HTERT RPE-1 (cell line): ENCODE results near the gene ACTMAP.

ENCODE experiments used
- in situ Hi-C: fragments of 300-500 bp; cut with MboI; formaldehyde crosslinking; loops from 4 replicates; pipeline ENCODE4 v1.14.3; 2020; ENCODE audit warnings: low sequenced_read_pairs

ACTMAP gene

DNA sequence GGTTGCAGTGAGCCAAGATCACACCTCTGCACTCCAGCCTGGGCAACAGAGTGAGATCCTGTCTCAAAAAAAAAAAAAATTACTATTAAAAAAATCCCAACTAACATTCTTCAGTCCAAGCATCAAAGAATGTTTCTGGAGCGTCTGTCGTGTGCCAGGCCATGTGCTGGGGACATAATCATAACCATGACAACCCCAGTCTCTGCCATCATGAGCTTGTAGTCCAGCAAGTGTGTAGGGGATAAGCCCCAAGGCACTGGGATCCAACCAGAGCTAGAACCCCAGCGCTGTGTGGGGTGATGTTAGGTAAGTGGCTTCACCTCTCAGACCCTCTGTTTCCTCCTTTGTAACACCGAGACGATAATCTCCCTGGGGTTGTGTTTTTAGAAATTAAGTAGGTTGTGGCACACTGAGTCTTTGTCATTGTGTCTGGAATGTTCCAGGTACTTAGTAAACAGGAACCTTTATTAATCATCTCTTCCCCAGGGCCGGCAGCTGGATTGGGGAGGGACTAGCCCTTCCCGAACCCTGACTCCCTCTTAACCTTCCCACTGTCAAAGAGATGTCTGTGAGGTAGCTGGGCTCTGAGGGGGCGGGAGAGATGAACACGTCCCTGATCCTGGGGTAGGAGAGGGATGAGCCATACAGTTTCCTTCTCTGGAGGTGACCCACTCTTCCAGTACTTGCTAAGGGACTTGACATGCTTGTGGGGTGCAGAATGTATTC is 28.2 kb downstream of the ACTMAP start:
- in situ Hi-C loops, result no loop called here

DNA sequence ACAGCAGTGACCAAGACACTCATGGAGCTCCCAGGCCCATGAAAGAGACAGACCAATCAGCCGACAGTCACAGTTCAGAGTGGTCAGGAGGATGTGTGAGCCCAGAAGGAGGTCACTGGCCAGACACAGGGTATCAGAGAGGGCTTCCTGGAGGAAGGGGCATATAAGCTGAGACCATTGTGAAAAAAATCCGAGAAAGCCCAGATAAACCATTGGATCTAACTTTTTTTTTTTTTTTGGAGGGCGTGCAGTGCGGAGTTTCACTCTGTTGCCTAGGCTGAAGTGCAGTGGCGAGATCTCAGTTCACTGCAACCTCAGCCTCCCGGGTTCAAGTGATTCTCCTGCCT is 29.2 kb downstream of the ACTMAP start:
- in situ Hi-C loops, result no loop called here

DNA sequence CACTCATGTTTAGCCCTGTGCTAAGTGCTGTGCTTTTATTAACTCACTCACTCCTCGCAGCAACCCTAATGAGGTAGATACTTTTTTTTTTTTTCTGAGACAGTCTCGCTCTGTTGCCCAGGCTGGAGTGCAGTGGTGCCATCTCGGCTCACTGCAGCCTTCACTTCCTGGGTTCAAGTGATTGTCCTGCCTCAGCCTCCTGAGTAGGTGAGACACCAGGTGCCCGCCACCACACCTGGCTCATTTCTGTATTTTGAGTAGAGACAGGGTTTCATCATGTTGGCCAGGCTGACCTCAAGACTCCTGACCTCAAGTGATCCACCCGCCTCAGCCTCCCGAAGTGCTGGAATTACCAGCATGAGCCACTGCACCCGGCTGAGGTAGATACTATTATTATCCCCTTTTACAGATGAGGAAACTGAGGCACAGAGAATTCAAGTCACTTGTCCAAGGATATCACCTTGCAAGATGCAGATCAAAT is 30.8 kb downstream of the ACTMAP start:
- in situ Hi-C loops, result no loop called here

DNA sequence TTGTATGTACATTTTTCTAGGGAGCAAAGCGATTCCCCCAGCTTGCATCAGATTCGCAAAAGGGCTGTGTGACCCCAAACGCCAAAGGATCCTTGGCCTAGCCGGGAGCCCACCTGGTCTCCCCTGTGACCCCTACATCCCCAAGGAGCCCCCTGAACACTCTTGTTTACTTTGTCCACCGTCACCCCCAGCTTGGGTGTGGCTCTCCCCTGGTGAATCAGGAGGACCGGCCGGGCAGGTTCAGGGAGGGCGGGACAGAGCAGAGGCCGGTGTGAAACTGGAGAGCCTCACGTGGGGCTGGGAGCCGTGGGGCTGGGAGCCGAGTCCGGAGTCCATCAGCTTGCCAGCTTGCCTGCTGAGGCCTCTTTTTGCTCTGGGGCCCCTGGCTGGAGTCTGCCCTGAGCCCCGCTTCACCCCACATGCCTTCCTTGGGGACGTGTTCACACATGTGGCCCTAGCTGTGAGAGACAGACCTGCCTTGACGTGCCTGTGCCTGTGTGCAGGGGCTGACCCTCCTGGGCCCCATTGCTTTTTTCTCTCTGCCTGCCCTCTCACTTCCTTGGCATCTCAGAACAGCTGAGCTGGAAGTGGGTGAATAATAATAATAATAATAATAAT is 31.4 kb downstream of the ACTMAP start:
- in situ Hi-C loops, result no loop called here

DNA sequence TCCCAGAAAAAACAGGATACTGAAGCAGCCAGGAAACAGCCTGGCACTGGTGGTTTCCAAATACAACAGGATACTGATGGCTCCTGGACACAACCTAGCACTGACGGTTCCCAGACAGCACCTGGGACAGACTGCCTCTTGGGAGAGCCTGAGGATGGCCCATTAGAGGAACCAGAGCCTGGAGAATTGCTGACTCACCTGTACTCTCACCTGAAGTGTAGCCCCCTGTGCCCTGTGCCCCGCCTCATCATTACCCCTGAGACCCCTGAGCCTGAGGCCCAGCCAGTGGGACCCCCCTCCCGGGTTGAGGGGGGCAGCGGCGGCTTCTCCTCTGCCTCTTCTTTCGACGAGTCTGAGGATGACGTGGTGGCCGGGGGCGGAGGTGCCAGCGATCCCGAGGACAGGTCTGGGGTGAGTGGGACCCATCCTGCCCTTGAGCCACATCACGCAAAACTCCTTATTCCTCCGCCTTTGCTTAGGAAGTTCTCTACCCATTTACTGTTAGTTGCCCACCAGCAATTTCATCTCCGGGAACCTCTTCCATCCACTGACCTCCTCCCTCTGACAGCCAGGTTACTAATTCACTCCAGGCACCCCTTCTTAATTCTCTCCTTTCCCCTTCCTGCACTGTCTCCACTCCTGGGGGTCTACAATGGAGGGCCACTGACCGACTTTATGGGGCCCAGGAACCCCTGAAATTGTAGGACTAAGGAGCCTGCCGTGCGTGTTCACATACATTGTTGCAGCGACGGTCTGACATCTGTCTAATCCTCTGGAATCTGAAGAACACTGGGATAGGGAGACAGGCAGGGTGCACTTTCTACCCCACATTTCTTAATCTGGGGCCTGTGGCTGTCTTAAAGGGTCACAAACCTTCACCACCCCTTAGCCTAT is 32.1 kb downstream of the ACTMAP start:
- in situ Hi-C loops, result no loop called here

DNA sequence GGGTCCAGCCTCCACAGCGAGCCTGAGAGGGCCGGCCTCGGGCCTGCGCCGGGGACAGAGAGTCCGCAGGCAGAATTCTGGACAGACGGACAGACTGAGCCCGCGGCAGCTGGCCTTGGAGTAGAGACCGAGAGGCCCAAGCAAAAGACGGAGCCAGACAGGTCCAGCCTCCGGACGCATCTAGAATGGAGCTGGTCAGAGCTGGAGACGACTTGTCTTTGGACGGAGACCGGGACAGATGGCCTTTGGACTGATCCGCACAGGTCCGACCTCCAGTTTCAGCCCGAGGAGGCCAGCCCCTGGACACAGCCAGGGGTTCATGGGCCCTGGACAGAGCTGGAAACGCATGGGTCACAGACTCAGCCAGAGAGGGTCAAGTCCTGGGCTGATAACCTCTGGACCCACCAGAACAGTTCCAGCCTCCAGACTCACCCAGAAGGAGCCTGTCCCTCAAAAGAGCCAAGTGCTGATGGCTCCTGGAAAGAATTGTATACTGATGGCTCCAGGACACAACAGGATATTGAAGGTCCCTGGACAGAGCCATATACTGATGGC is 32.9 kb downstream of the ACTMAP start:
- in situ Hi-C loops, result no loop called here

DNA sequence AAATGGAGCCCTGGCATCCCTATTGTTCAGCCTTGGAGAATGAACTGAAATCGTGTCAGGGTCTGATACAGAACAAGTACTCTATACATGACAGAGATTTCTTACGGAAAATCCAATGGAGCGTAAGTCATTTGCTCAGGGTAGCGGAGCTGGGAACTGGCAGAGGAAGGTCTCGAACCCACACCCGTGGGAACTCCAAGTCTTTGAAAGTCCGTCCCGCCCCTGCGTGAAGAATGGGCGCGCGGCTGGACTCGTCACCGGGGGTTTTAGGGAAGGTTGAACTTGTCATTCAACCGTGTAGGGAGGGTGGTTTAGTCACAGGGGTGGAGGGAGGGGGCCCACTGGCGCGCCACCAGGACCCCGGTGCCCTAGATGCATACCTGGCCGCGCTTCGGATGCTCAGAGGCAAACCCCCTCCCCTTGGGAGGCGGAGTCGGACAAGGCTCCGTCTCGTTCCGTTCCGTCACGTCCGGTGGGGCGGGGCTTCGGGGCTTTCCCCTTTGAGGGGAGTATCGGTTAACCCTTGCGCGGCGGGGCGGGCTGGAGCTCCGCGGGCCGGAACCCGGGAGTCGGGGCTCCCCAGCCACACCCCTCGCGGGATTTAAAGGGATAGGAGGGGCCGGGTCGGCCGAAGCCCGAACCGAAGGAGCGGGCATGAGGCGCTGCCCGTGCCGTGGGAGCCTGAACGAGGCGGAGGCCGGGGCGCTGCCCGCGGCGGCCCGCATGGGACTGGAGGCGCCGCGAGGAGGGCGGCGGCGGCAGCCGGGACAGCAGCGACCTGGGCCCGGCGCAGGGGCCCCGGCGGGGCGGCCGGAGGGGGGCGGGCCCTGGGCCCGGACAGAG is 33.6 kb downstream of the ACTMAP start, which contains the start of the genes COQ8B and ITPKC:
TSS of gene COQ8B (minus strand) at position 405 of the 843 bp plus-strand sequence. CDS start 2,254 bp downstream, outside the sequence.
TSS of gene ITPKC (plus strand) at position 631 of the 843 bp plus-strand sequence. CDS start at position 655, 24 bp downstream.
- in situ Hi-C loops, result no loop called here

DNA sequence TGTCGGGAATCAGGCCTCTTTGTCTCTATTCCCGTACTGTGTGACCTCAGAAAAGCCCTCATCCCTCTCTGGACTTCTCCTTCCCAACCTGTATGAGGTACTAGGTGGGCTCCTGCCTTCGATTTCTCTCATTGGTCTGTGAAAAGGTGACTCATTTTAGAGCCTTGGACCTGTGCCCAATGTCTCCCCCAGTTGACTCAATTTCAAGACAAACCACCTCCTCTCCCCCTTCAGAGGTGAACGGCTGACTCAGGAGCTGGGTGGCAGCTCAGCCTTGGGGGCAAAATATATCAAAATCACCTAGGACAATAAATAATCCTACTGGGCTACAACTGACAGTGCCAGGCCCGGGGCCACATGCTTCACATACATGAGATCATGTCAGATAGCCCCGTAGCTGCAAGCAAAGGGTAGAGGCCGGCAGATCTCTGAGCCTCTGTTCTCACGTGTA is 34.2 kb downstream of the ACTMAP start:
- in situ Hi-C loops, result no loop called here

DNA sequence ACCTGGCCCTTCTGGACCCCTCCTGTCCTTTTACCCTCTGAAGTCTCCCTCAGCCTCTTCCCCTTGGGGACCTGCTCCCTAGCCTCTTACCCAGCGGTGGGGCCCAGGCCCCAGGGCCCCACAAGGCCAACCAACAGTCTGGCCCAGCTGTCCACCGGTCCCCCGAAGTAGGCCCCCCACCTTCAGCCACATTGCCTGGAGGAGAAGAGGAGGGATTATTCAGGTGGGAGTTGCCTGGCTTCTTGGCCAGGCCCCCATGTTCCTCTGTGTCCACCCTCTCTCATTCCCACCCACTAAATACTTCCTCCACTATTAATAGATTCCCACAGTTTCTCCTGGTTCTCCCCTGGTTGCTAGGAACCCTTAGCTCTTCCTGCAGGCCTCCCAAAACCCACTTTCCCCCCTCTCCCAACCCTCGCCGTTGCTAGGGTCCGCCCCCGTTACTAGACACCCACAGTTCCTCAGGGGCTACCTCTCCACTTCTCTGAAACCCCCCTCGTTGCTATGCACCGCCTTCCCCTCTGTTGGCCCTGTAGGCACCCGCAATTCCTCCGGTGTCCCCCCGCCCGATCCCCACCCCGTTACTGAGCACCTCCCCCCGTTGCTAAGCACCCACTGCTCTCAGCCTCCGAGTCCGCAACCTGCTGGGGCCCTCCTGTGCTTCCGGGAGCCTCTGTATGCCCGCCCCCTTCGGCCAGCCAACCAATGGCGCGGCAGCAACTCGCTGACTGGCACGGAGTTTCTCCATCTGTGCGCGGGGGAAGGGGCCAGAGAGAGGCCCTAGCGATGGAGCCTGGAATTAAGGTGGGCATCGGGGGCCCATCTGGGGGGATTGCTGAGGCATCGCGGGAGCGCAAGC is 35.6 kb downstream of the ACTMAP start:
- in situ Hi-C loops, result no loop called here

DNA sequence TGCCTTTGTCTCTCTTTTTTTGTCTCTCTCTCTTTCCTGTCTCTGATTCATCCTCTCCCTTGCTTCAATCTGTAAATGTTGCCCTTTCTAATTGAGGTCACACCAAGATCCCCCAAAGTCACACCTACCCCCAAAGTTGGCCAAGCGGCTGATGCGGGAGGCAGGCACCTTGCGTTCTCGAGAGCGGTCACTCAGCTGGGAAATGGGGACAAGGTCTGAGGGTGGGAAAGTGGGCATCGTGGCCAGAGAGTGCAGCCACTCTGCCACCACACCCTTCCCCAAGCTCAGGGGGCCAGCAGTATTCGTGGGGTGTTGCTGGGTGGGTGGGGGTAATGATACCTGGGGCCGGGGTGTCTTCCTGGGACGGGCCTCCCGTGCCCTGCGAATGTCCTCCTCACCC is 36.3 kb downstream of the ACTMAP start:
- in situ Hi-C loops, result no loop called here

DNA sequence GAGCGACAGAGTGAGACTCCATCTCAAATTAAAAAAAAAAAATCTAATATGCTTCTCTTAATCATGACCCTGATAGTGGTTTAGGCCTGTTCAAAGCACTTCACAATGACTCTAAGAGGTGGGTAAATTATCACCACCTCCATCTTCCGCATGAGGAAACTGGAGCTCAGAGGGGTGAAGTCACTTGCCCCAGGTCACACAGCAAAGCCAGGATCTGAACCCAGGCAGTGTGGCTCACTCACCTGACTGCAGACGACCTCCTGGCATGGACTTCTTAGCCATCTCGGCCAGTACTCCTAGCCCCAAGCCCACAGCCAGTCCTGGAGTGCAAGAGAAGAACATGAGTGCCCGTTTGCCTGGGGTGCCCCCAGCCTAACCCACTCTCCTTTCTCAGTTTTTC is 40.5 kb downstream of the ACTMAP start:
- in situ Hi-C loops, result no loop called here

DNA sequence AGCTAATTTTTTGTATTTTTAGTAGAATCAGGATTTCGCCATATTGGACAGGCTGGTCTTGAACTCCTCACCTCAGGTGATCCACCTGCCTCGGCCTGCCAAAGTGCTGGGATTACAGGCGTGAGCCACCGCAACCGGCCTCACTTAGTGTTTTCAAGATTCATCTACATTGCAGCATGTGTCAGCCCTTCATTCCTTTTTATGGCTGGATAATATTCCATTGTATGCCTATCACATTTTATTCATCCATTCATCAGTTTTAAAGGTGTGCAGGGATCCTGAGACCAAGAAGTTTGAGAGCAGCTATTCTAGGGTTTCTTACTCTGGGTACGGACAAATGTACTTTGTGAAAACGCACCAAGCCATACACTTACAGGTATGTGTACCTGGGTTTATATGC is 42.7 kb downstream of the ACTMAP start:
- in situ Hi-C loops, result no loop called here

DNA sequence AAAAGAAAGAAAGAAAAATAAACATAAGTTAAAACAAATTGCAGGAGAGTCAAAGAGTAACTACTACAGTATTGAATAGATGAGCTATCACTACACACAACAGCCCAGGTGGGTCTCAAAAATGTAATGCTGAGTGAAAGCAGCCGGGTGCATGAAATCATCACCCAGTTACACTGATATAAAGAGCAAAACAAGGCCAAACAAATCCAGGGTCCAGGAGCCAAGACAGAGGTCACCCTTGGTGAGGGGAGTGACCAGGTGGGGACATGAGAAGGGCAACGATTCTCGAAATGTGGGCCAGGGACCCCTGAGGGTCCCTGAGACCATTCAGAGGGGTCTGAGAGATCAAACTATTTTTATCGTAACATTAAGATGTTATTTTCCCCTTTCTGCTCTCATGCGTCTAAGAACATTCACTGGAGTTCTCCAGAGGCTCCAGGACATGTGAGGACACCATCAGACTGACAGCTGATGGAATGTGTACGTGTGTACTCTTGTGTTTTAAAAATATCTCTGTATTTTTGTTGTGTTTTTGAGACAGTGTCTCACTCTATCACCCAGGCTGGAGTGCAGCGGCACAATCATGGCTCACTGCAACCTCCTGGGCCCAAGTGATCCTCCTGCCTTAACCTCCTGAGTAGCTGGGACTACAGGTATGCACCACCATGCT is 44.2 kb downstream of the ACTMAP start:
- in situ Hi-C loops, result no loop called here

DNA sequence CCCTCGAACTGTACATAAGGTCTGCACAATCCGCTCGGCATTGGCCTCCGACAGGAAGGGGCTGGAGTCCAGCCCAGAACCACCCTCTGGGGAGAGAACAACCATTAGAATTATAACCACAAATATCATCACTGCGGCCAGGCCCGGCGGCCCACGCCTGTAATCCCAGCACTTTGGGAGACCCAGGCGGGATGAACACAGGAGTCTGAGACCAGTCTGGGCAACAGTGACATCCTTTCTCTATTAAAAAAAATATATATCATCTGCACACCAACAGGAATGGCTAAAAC is 45.0 kb downstream of the ACTMAP start:
- in situ Hi-C loops, result no loop called here

DNA sequence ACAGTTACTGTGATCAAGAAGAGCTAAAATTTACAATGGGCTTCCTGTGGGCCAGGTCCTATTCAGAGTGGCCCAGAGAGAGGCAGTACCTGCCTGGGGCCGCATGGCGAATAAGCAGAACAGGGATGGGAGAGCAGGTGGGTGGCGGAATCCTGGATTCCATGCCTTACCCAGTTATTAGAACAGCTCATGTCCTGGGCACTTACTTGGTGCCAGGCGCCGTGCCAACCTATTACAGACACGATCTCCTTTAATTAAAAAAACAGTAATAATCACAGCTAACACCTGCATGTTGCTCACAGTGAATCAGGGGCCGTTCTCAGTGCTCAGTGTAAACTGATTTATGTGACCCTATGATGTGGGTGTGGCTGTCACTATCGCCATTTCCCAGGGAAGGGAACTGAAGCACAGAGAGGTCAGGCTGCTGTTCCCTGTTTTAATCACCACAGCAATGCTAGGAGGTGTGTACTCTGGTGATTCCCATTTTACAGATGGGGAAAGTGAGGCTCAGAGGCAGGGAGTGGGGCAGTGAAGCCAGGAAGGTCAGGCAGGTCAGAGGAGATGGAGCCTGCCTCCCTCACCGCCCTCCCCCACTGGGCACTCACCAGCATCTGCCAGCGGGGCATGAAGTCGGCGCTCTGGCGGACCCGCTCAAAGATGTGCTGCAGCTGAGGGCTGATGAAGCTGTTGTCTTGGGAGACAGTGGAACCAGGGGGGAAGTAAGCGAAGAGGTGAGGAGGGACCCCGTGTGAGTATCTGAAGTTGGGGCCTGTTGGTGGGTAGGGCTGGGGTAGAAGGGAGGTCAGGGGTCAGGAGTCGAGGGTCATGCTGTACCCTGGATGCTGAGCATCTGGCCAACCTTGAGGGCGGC is 45.6 kb downstream of the ACTMAP start:
- in situ Hi-C loops, result no loop called here

DNA sequence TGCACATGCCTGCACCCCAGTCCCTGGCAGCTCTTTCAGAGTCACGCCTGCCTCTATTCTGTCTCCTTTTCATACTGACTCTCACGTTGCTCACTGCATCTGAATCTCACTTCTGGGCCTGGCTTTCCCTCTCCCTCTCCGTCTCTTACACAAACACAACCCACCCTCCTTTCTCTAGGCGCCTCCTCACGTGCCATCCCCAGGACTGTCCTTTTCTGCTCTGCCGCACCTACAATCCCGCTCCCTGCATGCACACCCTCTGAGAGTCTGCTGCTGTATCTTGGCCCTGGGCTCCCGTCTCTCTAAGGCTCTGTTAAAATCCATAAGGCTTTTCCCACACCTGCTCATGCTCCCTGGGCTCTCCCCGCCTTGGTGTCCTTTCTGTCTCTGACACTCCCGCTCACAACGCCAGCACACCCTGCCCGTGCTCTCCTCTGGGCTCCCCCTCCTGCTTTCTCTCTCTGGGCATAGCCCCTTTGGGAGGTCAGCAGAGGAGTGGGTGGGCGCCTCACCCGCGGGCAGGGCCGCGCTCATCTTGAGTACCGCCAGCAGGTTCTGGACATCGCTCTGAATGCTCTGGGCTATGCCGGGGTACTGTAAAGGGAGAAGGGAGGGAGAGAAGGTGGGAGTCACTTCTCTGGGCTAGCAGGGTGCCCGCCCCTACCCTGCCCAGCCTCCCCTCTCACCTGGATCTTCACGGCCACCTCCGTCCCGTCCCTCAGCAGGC is 47.1 kb downstream of the ACTMAP start:
- in situ Hi-C loops, result no loop called here

DNA sequence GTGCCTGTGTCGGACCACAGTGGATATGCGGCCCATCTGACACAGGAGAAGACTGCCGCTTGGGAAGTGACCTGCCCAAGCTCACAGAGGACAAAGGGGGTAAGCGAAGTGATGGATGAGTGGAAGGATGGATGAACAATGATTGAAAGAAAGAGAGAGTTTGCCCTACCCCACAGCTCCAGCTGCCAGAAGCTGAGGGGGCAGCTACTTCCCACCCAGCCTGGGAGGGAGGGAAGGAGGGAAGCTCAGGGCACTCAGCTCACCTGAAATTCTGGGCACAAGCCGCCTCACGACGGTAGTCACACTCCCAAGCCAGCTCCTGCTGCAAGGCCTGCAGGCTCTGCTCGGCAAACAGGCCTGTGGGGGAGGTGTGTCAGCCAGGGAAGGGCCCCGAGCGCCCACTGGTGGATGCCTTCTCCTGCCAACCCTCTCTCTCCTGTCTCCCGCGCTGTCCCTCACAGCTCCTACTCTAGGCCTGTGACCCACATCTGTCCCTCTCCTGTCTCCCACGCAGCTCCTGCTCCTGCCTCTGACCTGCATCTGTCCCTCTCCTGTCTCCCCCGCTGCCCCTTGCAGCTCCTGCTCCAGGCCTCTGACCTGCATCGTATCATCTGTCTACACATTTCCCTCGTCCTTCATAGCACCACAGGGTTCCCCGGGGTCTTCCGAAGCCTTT is 47.8 kb downstream of the ACTMAP start:
- in situ Hi-C loops, result no loop called here
